H1 (cell line): ENCODE results near the gene ALDH3B1. TPM values are rescaled to one million over a fixed set of nuclear protein-coding genes. Genes with fewer than 3 reads are reported as not detected.

Source experiments
- CTCF ChIA-PET: fragments of 300-600 bp; sonication (Branson Sonifier 250); formaldehyde crosslinking; loops from one replicate; lab custom pipeline; 2021; ENCODE audit not compliant: partially characterized antibody; lab: Charles Lee
- POLR2A ChIA-PET: fragments of 300-600 bp; sonication (Branson Sonifier 250); formaldehyde crosslinking; loops from one replicate; lab custom pipeline; 2021; ENCODE audit warnings: inconsistent platforms; ENCODE audit not compliant: partially characterized antibody; lab: Charles Lee
- DNase-seq, 2 experiments: peaks; one replicate each; pipeline versions ENCODE4 v3.0.0 to v3.0.0-alpha.2; 2010 to 2022; ENCODE audit warnings: low spot score in 2 of 2, low read depth in 1 of 2, mixed read lengths in 1 of 2
- FAIRE-seq: peaks from 2 replicates; lab custom pipeline; 2011; peaks lifted over from hg19 to GRCh38; lab: Jason Lieb, UNC
- H2AFZ ChIP-seq: 2 replicates; pipeline ENCODE4 v1.8.1; 2012; ENCODE audit warnings: low read length, inconsistent platforms
- H2AK5ac ChIP-seq: 2 replicates; pipeline ENCODE4 v1.6.1; 2013; ENCODE audit warnings: low read depth, low read length
- H2BK120ac ChIP-seq: replicated peaks from 2 replicates; pipeline ENCODE3; 2013; ENCODE audit warnings: low read depth, low read length, inconsistent platforms
- H2BK12ac ChIP-seq: 2 replicates; pipeline ENCODE4 v1.6.1; 2013; ENCODE audit warnings: low read depth, low read length
- H2BK15ac ChIP-seq: 2 replicates; pipeline ENCODE4 v1.6.1; 2013; ENCODE audit warnings: low read length
- H2BK20ac ChIP-seq: 2 replicates; pipeline ENCODE4 v1.6.1; 2013; ENCODE audit warnings: low read length
- H2BK5ac ChIP-seq: 2 replicates; pipeline ENCODE4 v1.6.1; 2013; ENCODE audit warnings: low read depth, low read length
- H3K14ac ChIP-seq: 2 replicates; pipeline ENCODE4 v1.6.1; 2013; ENCODE audit warnings: inconsistent platforms; ENCODE audit not compliant: insufficient read length
- H3K18ac ChIP-seq: 2 replicates; pipeline ENCODE4 v1.6.1; 2013; ENCODE audit warnings: low read length; ENCODE audit errors: extremely low read depth
- H3K23ac ChIP-seq: 2 replicates; pipeline ENCODE4 v1.6.1; 2013; ENCODE audit warnings: inconsistent platforms; ENCODE audit not compliant: insufficient read length
- H3K23me2 ChIP-seq: 2 replicates; pipeline ENCODE4 v1.6.1; 2013; ENCODE audit warnings: low read depth, low read length
- H3K27ac ChIP-seq: 2 replicates; pipeline ENCODE4 v1.6.1; 2011; ENCODE audit warnings: low read depth, low read length, inconsistent platforms
- H3K27me3 ChIP-seq, 4 experiments: replicated peaks in 1 of 4; 1 replicate in 1 of 4; 2 replicates in 3 of 4; pipeline versions ENCODE4 v1.6.1 to v1.8.1; 2011 to 2013; ENCODE audit warnings: low read length in 3 of 4, mild to moderate bottlenecking in 3 of 4, inconsistent platforms in 2 of 4, mixed read lengths in 2 of 4, moderate library complexity in 1 of 4; ENCODE audit not compliant: control insufficient read depth in 3 of 4, insufficient read depth in 3 of 4; ENCODE audit errors: extremely low read depth in 1 of 4
- H3K36me3 ChIP-seq, 4 experiments: 2 replicates each; pipeline versions ENCODE4 v1.6.1 to v1.8.1; 2011 to 2013; ENCODE audit warnings: mild to moderate bottlenecking in 4 of 4, low read length in 3 of 4, moderate library complexity in 2 of 4, control low read depth in 1 of 4, inconsistent platforms in 1 of 4; ENCODE audit not compliant: insufficient read depth in 4 of 4, control insufficient read depth in 2 of 4
- H3K4ac ChIP-seq: replicated peaks from 2 replicates; pipeline ENCODE3; 2013; ENCODE audit warnings: low read length, low read depth, mixed read lengths, inconsistent platforms; ENCODE audit not compliant: insufficient read length
- H3K4me1 ChIP-seq, 4 experiments: replicated peaks in 1 of 4; 1 replicate in 1 of 4; 2 replicates in 3 of 4; pipeline versions ENCODE4 v1.6.1 to v1.8.1; 2011 to 2013; ENCODE audit warnings: low read length in 3 of 4, inconsistent platforms in 2 of 4, mixed read lengths in 1 of 4; ENCODE audit not compliant: insufficient read depth in 4 of 4, control insufficient read depth in 3 of 4
- H3K4me2 ChIP-seq, 2 experiments: 2 replicates each; pipeline versions ENCODE4 v1.6.1 to v1.8.1; 2011 to 2013; ENCODE audit warnings: low read depth in 2 of 2, low read length in 2 of 2, control low read depth in 1 of 2, inconsistent platforms in 1 of 2, mild to moderate bottlenecking in 1 of 2; ENCODE audit not compliant: insufficient read depth in 1 of 2
- H3K4me3 ChIP-seq, 4 experiments: fragments of 200-600, 300-600 bp in 1 of 4; sonication (generic), shearing (Covaris generic), sonication (Bioruptor Twin) in 1 of 4; 2 replicates each; pipeline versions ENCODE4 v1.5.1 to v1.8.1; 2011 to 2016; ENCODE audit warnings: low read length in 4 of 4, low read depth in 3 of 4, control low read depth in 2 of 4, inconsistent platforms in 2 of 4, mild to moderate bottlenecking in 2 of 4, mixed read lengths in 1 of 4, moderate library complexity in 1 of 4; ENCODE audit not compliant: insufficient read depth in 2 of 4; ENCODE audit errors: extremely low read depth in 1 of 4
- H3K56ac ChIP-seq: replicated peaks from 2 replicates; pipeline ENCODE3; 2013; ENCODE audit warnings: low read depth, mild to moderate bottlenecking, mixed read lengths, low read length, inconsistent platforms; ENCODE audit not compliant: insufficient read length
- H3K79me1 ChIP-seq: 2 replicates; pipeline ENCODE4 v1.6.1; 2013; ENCODE audit warnings: low read depth, low read length, control low read depth
- H3K79me2 ChIP-seq, 2 experiments: 2 replicates each; pipeline versions ENCODE4 v1.6.1 to v1.8.1; 2012 to 2013; ENCODE audit warnings: low read length in 2 of 2, mild to moderate bottlenecking in 2 of 2, inconsistent platforms in 1 of 2; ENCODE audit not compliant: insufficient read depth in 2 of 2, control insufficient read depth in 1 of 2
- H3K9ac ChIP-seq, 4 experiments: replicated peaks in 1 of 4; 1 replicate in 1 of 4; 2 replicates in 3 of 4; pipeline versions ENCODE4 v1.6.1 to v1.8.1; 2011 to 2013; ENCODE audit warnings: low read depth in 3 of 4, low read length in 3 of 4, control low read depth in 2 of 4, mild to moderate bottlenecking in 2 of 4, moderate library complexity in 2 of 4, inconsistent platforms in 1 of 4; ENCODE audit errors: extremely low read depth in 1 of 4
- H3K9me3 ChIP-seq, 2 experiments: 2 replicates each; pipeline versions ENCODE4 v1.6.1 to v1.8.1; 2012 to 2013; ENCODE audit warnings: mild to moderate bottlenecking in 2 of 2, moderate library complexity in 2 of 2, control low read depth in 1 of 2, inconsistent platforms in 1 of 2, low read depth in 1 of 2, low read length in 1 of 2, mixed read lengths in 1 of 2; ENCODE audit not compliant: insufficient read depth in 2 of 2
- H4K20me1 ChIP-seq, 2 experiments: replicated peaks in 1 of 2; 2 replicates each; pipeline versions ENCODE3 to v1.8.1; 2011 to 2013; ENCODE audit warnings: inconsistent platforms in 2 of 2, low read length in 2 of 2, mild to moderate bottlenecking in 1 of 2; ENCODE audit not compliant: insufficient read depth in 2 of 2, control insufficient read depth in 1 of 2
- H4K5ac ChIP-seq: 2 replicates; pipeline ENCODE4 v1.6.1; 2013; ENCODE audit warnings: low read length, low read depth, mixed read lengths, inconsistent platforms; ENCODE audit not compliant: insufficient read length
- H4K8ac ChIP-seq: 2 replicates; pipeline ENCODE4 v1.8.0; 2013; ENCODE audit warnings: mild to moderate bottlenecking, moderate library complexity, low read length, inconsistent platforms; ENCODE audit not compliant: insufficient read depth; ENCODE audit errors: extremely low read depth
- H4K91ac ChIP-seq: replicated peaks from 2 replicates; pipeline ENCODE3; 2013; ENCODE audit warnings: low read length, mixed read lengths, inconsistent platforms; ENCODE audit not compliant: insufficient read length
- CHD1 ChIP-seq: IDR thresholded peaks from 2 replicates; pipeline ENCODE4 v1.6.1; 2012; ENCODE audit warnings: low read depth, low read length, improper control_type of control experiment
- HDAC6 ChIP-seq: IDR thresholded peaks from one replicate; pipeline ENCODE4 v1.7.1; 2012; ENCODE audit warnings: low read depth, mild to moderate bottlenecking, inconsistent platforms, low read length, moderate library complexity
- WGBS, 2 experiments: shearing (Covaris generic) in 1 of 2; methylation state at CpG; one replicate each; pipeline versions ENCODE4 v1.1.6 to v1.1.7; 2013 to 2015; ENCODE audit warnings: low lambda C conversion rate in 2 of 2, mixed read lengths in 2 of 2, inconsistent platforms in 1 of 2, low coverage in 1 of 2, missing lambda C conversion rate in 1 of 2; ENCODE audit not compliant: insufficient replicate concordance in 2 of 2, insufficient coverage in 1 of 2, insufficient read length in 1 of 2; ENCODE audit errors: extremely low coverage in 1 of 2, missing lambda C conversion rate in 1 of 2; 5-methylcytosine and 5-hydroxymethylcytosine counted together
- polyA plus RNA-seq, 7 experiments: library from polyadenylated mRNA; depleted of rRNA in 3 of 7; stranded (reverse) in 5 of 7; unstranded in 2 of 7; fragments of >200 nt in 5 of 7; fragments of 200-250 nt in 2 of 7; gene quantifications; 1 replicate in 5 of 7; 2 replicates in 1 of 7; 4 replicates in 1 of 7; pipeline versions ENCODE4 v1.2.1 to v1.2.3, GENCODE V29; 2011 to 2013; ENCODE audit warnings: missing spikeins in 2 of 7, mixed read lengths in 2 of 7
- total RNA-seq: library from RNA; stranded (reverse); fragmentation: NEBNext Ultra II Directional; extraction: Animal tissue kit (Norgen Biotek cat#: 25700); gene quantifications from 2 replicates; pipeline ENCODE4 v1.2.1, GENCODE V29; 2021

The ALDH3B1 gene
- total and polyA plus RNA-seq, 2 of the 8 experiments (the other 6 are each of a cell fraction or from before 2014, with no cell fraction given): 0.32 to 0.47 TPM

DNA sequence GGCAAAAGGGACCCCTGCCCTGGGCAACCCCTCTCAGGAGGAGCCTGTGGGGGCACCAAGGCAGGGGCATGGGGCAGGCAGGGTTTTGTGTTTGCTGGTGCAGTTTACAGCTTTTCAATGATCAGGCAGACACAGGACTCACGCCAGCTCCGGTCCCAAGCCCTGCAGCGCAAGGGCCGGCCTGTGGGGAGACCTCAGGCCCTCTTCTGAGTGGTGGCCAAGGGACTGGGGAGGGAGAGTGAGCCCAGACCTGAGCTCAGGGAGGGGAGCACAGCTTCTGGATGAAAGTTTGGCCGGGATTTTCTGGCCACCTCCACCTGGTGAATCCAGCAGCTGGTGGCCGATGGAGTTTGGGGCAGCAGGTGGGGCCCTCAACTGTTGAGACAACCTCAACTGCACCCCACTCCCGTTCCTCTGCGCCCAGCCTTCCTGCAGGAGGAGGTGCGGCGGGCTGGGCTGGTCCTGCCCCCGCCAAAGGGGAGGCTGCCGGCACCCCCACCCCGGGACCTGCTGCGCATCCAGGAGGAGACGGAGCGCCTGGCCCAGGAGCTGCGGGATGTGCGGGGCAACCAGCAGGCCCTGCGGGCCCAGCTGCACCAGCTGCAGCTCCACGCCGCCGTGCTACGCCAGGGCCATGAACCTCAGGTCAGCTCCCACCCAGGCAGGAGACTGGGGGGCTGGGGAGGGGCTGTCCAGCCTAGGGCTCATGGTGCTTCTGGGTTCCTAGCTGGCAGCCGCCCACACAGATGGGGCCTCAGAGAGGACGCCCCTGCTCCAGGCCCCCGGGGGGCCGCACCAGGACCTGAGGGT is 32.3 kb downstream of the ALDH3B1 start:
- no peak overlapping the region for H2BK15ac ChIP-seq
- H2BK120ac ChIP-seq: no peak overlapping the region
- ChIA-PET CTCF (interaction anchor here (0.9 to 2.7 kb wide), 10 partner anchors 10 to 165 kb away, joined by 3 to 18 read pairs (median 4); partner anchors contain the start of gene NDUFS8), POLR2A (interaction anchor here (0.6 to 16.6 kb wide), 7 partner anchors 10 to 386 kb away, joined by 3 to 183 read pairs (median 3); partner anchors contain the start of genes CHKA and NDUFS8)
- no peak overlapping the region for H2AK5ac ChIP-seq
- no peak overlapping the region for H3K18ac ChIP-seq
- no peaks in the 10 kb centered on the region for H3K36me3 ChIP-seq
- no peak overlapping the region for H3K9ac ChIP-seq
- no peak overlapping the region for H3K4ac ChIP-seq
- H3K14ac ChIP-seq: no peak overlapping the region
- 94% methylated on average over 24 of the region's 27 CpGs; no CpG with 5 or more reads in 1 of the 2 experiments for WGBS, 2 experiments
- peaks cover 4 to 27% (median 20%) of the 10 kb centered on the region in 4 experiments for H3K4me1 ChIP-seq
- no peak overlapping the region for H4K8ac ChIP-seq
- peaks cover 0 to 6% of the 10 kb centered on the region in 2 experiments for H4K20me1 ChIP-seq
- no peak overlapping the region for H2BK20ac ChIP-seq
- H2BK5ac ChIP-seq: no peak overlapping the region
- H3K23me2 ChIP-seq: no peaks in the 10 kb centered on the region; the same call in 1 of the 2 replicates
- H4K91ac ChIP-seq: no peak overlapping the region
- H3K27me3 ChIP-seq: no peaks in the 10 kb centered on the region
- DNase-seq (no peak), FAIRE-seq (no peak)
- no peak overlapping the region for H2AFZ ChIP-seq
- no peaks in the 10 kb centered on the region for H3K9me3 ChIP-seq
- no peak overlapping the region for H3K56ac ChIP-seq
- H3K4me3 ChIP-seq: no peak overlapping the region
- no peak overlapping the region for H4K5ac ChIP-seq
- H3K23ac ChIP-seq: no peak overlapping the region
- H3K27ac ChIP-seq: no peak overlapping the region
- no peak overlapping the region for H2BK12ac ChIP-seq
- H3K4me2 ChIP-seq: no peak overlapping the region
- H3K79me2 ChIP-seq: no peaks in the 10 kb centered on the region
- no peaks in the 10 kb centered on the region for H3K79me1 ChIP-seq
- TF ChIP-seq CHD1 (no peak), HDAC6 (no peak)
